GM18868 (cell line): ENCODE results near the gene CARMIL3.

ENCODE experiments used
- ATAC-seq: cut with Tn5 transposase; IDR thresholded peaks from one replicate; pipeline ENCODE4 v1.9.1; 2021; ENCODE audit warnings: mild to moderate bottlenecking, moderate library complexity; ENCODE audit not compliant: unreplicated experiment

CARMIL3 gene

DNA sequence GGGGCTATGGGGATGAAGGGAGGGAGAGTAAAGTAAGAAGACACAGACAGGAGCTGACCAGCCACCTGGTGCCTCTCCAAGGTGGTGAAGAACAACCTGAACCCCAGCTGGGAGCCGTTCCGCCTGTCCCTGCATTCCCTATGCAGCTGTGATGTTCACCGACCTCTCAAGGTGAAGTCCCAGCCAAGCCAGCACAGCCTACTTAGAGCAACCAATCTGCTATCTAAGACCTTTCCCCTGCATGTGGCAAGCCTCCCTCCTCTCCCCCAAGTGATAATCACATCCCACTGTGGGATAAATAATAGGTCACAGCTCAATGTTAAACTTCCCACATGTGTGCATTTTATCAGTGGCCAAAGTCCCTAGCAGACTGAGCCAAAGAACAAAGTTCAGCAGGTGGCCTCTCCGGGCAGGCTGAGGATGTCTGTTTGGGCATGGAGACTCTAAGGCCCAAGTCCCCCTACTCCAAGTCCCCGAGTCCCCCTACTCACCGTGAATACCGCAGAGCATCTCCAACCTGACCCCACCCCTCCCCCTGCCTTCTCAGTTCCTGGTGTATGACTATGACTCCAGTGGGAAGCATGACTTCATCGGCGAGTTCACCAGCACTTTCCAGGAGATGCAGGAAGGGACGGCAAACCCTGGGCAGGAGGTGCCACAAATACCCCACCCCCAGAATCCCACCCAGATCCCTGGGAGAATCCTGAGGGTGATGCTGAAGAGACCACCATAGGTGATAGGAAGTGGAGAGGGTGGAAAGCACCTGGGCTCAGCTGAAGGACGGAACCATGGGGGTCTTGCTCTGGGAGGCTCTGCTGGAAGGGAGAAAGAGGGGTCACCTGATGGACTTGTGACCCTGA, 23.0 kb downstream of the CARMIL3 start:
- no peak for ATAC-seq

- ATAC-seq: peak; percentile 76
Observed at GRCh38 chr14:24075485-24076301, 23.9 kb downstream of the CARMIL3 start.

DNA sequence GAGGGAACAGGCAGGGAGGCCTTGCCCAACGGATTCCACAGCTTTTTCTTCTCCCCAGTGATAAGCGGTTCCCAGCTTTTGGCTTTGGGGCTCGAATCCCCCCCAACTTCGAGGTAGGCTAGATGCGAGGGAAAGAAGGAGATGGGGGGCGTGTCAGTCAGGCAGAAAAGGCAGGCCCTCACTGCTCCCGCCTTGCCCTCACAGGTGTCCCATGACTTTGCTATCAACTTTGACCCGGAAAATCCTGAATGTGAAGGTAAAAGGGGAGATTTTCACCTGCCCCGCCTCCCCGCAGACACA, 24.4 kb downstream of the CARMIL3 start:
- ATAC-seq: no peak

- no peak for ATAC-seq
Observed at GRCh38 chr14:24077086-24077485, 25.3 kb downstream of the CARMIL3 start.

- ATAC-seq: no peak
Observed at GRCh38 chr14:24078146-24078545, 26.3 kb downstream of the CARMIL3 start.

DNA sequence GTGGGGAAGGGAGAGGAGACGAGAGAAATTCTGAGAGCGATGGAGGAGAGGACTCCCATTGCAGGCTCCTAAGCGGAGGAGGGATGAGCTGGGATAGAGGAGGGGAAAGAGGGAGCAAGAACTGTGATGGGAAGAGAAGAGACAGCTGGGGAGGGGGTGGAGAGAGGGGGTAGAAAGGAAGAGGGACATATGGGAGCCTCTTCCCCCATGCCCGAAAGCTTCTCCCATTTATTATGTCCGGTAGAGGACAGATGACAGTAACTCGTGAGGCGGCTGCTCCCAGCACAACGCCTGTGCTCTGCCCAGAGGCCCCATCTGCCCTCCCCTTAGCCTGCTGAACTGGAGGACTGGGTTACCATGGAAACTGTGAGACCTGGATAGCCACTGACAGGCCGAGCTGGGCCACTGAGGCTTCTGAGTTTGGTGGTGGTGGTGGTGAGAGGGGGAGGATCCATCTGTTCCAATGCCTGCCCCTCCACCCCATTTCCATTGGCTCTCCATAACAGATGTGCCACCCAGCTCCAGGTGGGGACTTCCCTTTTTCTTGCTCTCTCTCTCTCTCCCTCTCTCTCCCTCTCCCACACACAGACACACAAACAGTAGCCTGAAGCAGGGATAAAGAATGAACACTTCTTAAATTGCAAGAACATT, 27.8 kb downstream of the CARMIL3 start:
- ATAC-seq: no peak

- no peak for ATAC-seq
Observed at GRCh38 chr14:24080142-24080530, 28.3 kb downstream of the CARMIL3 start.

GRCh38 chr14:24080888-24081738, 29.3 kb downstream of the CARMIL3 start:
- ATAC-seq: peak; percentile 94

GRCh38 chr14:24081739-24082211, 30.0 kb downstream of the CARMIL3 start:
- ATAC-seq: no peak

- ATAC-seq: no peak
Observed at GRCh38 chr14:24082411-24083080, 30.7 kb downstream of the CARMIL3 start.

GRCh38 chr14:24083462-24083861, 31.7 kb downstream of the CARMIL3 start:
- ATAC-seq: no peak

- no peak for ATAC-seq
Observed at GRCh38 chr14:24084440-24084839, 32.6 kb downstream of the CARMIL3 start.

DNA sequence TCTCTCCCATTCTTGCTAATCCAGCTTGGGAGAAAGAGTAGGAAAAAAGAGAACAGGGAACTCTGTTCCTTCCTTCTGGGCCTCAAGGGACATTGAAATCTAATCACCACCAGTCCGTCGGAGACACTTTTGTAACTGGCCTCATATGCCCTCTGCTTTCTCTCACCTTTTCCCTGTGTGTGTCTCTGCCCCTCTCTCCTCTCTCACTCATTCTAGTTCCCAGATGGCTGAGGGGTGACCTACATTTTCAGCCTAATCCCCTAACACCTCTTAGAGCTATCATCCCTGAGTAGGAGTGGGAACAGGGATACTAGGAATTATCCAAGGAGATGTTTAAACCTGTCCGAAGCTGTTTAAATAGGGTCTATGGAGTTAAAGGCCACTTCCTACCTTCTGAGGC, 33.4 kb downstream of the CARMIL3 start:
- no peak for ATAC-seq

DNA sequence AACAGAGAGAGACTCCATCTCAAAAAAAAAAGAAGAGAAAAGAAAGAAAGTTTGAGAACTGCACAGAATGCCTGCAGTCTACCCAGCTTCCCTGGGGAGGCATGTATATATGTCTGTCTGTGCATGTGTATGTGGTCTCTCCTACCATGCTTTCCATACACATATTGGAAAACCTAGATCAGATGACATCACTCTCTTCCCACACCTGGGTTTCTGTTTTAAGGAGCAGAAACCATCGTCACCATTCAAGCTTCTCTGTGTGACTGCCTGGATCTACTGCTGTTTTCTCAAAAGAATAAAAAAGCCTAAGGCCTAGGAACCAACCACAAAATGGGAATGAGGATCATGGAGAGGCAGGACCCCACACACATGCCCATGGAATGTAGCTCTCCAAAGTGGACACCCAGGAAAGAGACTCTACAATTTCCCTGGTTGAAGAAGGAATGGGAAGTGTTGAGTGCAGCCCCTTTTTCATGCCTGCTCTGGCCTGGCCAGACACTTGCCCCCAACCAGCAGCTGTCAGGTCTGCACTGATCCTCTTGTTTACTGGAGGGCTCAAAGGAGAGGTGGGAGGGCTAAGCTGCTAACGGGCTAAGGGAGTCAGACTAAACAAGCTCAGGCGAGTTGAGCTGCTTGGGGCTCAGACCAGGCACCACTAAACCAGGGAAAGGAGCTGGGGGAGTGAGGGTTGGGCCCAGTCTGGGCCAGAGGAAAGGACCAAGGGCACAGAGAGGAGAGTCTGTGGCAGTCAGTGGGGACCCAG, 34.6 kb downstream of the CARMIL3 start:
- no peak for ATAC-seq

DNA sequence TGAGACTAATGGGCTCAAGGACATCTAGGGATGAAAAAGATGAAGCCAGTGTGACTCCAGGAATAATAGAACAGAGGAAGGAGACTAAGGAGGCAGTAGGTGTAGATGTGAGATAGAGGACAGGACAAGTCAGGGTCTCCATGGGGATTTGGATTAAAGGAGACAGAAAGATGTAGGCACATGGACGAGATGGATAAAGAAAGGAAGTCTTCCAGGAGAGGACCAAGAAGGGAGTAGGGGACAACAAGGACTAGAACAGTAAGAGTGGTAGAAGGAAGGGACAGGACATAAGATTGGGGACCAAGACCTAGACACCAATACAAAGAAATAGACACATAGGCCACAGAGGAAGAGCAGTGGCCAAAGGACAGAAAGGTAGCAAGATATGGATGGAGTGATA, 35.2 kb downstream of the CARMIL3 start:
- no peak for ATAC-seq

DNA sequence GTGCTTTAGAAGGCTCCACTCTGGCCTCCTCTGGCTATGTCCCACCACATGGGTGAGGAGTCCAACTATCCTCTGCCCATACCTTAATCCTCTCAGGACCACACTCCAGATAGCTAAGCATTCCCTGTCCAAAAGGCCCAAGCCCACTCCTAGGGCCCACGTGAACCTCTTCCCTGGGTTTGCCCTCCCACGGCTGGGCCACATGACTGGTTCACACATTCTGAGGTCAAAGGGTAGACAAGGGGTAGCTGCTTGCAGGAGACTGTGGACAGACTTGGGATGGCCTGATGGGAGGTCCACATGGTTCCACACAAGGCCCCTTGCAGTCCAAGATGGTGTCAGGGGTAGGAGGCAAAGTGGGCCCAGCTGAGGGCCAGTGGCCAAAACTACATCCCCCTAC, 36.3 kb downstream of the CARMIL3 start:
- no peak for ATAC-seq

DNA sequence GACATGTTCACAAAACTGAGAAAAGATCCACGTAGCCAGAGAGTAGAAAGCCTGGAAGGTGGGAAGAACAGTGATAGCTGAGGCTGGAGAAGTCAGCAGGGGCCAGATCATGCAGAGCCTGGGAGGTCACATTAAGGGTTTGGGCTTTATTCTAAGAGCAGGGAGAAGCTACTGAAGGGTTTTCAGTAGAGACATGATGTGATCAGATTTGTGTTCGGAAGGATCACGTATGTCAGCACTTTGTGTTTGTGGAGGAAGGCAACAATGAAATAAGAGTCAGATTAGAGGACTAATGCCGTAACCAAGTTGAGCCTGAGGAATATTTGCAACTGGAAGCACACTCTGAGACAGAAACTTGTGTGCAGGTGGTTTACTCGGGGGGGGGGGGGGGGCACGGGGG, 38.1 kb downstream of the CARMIL3 start:
- no peak for ATAC-seq

GRCh38 chr14:24092110-24092504, 40.3 kb downstream of the CARMIL3 start:
- ATAC-seq: no peak

DNA sequence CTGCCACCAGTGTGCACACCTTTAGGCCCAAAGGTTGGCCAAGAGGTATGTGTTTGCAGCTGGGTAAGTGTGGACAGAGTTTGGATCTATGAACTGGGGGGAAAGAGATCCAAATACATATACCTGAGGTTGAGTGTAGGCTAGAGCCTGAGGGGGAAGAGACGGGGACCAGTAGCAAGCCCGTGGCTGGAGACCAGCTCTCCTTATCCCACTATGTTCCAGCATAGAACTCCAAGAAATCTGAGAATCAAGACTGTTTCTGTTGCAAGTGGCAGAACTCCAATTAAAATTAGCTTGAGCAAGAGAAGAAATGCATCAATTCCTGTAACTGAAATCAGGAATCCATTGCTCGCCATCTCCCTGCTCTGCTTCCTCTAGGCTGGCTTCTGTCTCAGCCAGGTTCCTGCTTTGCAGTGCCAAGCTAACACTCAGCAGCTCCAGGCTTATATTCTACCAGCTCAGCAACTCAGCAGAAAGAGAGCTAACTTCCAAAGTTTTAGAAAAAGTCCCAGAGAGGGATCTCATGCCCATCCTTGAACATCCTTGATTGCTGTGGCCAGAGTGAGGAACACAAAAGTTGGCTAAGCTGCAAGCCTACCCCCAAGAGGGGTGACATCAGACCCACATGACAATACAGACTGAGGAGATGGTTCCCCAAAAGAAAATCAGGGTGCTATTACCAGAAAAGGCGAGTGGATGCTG, 40.8 kb downstream of the CARMIL3 start:
- no peak for ATAC-seq
